GM11168 (cell line): ENCODE measurements around the gene CLASP1.
"Not testable (repeated sequence)": the region's sequence is repeated elsewhere in the genome, so short reads cannot be mapped to it uniquely, and the experiment has no call there.

ENCODE experiments used
- in situ Hi-C: fragments of 300-500 bp; cut with MboI; formaldehyde crosslinking; loops from one replicate; pipeline ENCODE4 v1.12.0; 2022; ENCODE audit warnings: low sequenced_read_pairs; ENCODE audit not compliant: unreplicated experiment

Gene CLASP1

DNA sequence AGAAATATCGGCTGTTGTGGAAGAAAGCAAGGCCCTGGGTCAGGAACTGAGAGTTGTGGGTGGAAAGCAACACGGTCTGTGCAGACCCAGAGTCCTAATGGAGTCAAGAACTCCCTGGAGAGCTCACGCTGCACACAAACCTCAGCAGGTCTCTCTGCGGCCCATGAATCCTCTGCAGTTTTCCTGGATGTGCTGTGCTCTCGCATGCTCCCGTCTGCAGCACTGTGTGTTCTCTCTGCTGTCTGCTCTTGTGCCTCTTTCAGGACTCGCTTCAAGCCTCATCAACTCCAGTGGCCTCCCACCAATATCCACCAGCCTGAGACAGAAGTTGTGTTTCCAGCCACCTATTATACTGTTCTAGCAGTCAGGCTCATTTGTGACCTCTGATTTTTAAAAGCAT lies 94.3 kb downstream of the CLASP1 start:
- in situ Hi-C loops: no loop called here

DNA sequence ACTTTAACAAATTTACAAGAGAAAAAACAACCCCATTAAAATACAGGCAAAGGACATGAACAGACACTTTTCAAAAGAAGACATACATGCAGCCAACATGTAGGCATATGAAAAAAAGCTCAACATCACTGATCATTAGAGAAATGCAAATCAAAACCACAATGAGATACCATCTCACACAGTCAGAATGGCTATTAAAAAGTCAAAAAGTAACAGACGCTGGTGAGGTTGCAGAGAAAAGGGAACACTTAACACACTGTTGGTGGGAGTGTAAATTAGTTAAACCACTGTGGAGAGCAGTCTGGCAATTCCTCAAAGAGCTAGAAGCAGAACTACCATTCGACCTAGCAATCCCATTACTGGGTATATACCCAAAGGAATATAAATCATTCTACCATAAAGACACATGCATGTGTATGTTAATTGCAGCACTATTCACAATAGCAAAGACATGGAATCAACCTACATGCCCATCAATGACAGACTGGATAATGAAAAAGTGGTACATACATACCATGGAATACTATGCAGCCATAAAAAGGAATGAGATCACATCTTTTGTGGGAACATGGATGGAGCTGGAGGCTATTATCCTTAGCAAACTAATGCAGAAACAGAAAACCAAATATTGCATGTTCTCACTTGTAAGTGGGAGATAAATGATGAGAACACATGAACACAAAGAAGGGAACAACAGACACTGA lies 96.6 kb downstream of the CLASP1 start:
- in situ Hi-C loops: not testable (repeated sequence)

DNA sequence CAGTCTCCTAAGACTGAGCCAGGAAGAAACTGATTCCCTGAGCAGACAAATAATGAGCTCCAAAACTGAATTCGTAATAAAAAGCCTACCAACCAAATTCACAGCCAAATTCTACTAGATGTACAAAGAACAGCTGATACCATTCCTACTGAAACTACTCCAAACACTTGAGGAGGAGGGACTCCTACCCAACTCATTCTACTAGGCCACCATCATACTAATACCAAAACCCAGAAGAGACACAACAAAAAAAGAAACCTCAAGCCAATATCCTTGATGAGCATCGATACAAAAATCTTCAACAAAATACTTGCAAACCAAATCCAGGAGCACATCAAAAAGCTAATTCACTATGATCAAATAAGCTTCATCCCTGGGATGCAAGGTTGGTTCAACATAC lies 98.6 kb downstream of the CLASP1 start:
- in situ Hi-C loops: no loop called here

DNA sequence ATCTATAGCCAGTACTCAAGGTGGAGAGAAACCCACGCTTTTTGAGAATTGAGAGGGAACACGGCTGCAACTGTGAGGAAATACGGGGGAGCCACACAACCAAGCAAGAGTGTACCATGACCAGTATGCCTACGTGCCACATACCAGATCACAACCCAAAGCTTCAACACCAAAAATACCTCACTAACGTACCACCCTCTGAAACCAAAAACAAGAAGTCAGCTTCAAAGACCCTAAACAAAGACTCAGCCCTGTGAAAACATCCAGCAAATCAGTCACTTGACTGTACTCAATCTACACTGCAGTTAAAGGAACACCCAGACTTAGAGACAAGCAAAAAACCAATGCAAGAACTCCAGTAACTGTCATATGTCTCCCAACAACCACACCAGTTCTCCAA lies 101.6 kb downstream of the CLASP1 start:
- in situ Hi-C loops: loop anchor here (5.0 to 10.0 kb wide), 2 partner anchors 35 to 97 kb away; partner anchors contain the start of gene CLASP1

DNA sequence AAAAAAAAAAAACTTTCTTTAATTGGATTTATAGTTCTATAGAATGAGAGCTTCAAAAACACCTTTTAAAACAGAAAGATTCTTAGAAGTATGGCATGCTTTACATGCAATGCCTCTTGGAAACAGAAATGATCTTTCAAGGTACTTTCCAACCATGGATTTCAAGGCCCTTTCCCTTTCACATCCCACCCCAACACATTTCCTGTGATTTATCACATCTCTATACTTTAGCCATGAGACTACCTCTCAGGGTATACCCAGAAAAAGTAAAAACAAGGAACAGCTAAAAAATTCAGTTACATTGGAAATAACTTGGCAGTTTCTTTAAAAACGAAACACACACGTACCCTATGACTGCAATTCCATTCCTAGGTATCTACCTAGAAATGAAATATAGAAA lies 103.3 kb downstream of the CLASP1 start:
- in situ Hi-C loops: loop anchor here (5.0 to 10.0 kb wide), 2 partner anchors 36 to 99 kb away; partner anchors contain the start of gene CLASP1

DNA sequence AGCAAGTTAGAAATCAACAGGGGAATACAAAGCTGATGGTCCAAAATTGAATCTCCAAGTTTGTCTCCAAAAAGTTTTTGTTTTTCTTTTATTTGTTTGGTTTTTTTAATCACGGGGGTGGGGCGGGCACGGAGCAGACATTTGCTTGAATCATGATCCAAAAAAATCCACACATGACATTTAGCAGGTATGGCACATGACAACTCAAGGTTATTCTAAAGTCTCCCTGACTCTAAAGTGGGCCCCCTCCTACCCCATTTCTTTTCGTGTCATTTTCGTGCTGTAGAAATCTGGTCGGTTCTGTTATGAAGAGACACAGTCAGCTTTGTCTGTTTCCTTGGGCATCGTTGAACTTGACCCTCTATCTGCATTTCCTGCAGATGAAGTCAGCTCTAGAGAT lies 104.0 kb downstream of the CLASP1 start:
- in situ Hi-C loops: loop anchor here (5.0 to 10.0 kb wide), 2 partner anchors 37 to 100 kb away; partner anchors contain the start of gene CLASP1

DNA sequence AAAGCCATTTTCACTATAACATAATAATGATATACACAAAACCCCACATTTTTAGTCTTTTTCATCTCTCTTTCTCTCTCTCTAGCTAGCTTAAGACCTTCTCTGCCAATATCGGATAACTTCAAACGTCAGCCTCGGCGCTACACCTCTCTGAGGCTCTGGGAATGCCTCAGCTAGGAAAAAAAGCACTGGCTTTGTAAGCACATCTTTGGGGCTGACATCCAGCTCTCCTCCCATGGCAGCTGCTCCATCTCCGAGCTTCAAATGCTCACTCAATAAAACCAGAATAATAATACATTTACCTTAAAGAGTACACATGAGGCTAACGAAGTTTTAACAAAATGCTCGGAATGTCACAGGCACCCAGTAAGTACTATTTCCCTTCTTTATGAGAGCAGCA lies 107.8 kb downstream of the CLASP1 start:
- in situ Hi-C loops: loop anchor here (10.0 kb wide), 1 partner anchor 103 kb away; the partner anchor contains the start of gene CLASP1

DNA sequence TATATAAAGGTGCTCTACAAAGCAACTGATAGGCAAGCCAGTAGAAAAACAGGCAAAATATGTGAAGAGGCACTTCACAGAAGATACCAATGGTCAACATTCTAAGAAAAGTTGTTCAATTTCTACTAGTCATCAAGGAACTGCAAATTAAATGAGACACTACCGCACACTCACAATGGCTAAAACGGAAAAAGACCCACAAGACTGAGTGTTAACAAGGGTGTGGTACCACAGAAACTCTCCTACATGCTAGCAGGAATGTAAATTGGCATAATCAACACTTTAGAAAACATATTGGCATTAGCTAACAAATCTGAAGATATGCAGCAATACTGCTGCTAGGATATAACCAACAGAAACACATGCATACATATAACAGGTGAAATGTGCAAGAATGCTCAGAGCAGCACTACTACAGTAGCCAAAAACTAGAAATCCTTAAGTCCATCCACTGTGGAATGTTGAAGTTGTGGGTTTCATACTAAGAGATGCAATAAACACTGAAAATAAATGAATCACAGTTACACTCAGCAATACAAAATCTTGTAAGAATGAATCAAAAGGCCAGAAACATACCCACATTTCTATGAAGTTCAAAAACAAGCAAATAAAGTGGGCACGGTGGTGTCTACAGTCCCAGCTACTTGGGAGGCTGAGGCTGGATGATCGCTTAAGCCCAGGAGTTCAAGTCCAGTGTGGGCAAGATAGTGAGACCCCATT lies 109.4 kb downstream of the CLASP1 start:
- in situ Hi-C loops: loop anchor here (5.0 to 10.0 kb wide), 2 partner anchors 105 to 172 kb away; partner anchors contain the start of gene CLASP1

DNA sequence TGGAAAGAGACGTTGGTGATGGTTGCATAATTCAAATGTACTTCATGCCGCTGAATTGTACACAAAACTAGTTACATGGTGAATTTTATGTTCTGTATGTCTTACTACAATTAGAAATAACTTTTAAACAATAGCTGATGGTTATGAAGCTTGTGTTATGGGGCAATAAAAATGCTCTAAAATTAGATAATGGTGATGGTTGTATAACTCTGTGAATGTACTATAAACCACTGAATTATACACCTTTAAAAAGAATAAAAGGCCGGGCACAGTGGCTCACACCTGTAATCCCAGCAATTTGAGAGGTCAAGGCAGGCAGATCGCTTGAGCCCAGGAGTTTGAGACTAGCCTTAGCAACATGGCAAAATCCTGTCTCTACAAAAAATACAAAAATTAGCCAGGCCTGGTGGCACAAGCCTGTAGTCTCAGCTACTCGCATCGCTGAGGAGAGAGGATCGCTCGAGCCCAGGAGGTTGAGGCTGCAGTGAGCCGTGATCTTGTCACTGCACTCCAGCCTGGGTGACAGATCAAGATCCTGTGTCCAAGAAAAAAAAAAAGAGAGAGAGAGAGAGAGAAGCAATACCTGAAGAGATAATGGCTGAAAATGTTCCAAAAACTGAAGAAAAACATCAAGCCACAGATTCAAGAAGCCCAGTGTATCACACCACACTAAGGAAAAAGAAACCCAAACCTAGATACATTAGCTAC lies 112.3 kb downstream of the CLASP1 start:
- in situ Hi-C loops: loop anchor here (5.0 kb wide), 1 partner anchor 175 kb away; no protein-coding TSS in a partner anchor

DNA sequence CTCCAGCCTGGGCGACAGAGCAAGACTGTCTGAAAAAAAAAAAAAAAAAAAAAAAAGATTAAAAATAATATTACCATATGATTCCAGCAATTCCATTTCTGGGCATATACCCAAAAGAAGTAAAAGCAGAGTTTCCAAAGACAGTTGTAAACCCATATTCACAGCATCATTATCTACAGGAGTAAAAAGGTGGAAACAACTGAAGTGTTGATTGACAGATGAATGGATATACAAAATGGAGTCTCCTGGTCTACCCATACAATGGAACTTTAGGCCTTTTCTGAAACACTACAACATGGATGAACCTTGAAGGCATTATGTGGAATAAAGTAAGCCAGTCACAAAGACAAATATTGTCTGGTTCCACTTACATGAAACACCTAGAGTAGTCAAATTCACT lies 112.9 kb downstream of the CLASP1 start:
- in situ Hi-C loops: loop anchor here (5.0 kb wide), 1 partner anchor 176 kb away; no protein-coding TSS in a partner anchor

DNA sequence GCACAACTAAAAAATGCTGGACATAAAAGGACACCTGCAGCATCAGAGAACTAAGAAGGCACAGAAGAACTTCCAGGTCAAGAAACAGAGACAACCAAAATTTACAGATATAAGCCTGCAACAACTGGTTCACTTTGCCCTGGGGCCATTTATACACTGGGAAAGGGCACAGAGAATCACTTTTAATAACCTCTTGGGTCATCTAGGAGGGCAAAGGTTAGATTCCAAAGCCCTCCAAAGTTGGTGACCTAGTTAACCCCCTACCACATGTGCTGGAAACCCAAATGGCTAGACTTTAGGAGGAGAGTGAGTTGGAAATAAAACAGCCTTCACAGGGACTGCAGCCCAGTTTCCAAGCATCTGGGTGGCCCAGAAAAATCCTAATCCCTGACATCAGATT lies 115.3 kb downstream of the CLASP1 start:
- in situ Hi-C loops: no loop called here

DNA sequence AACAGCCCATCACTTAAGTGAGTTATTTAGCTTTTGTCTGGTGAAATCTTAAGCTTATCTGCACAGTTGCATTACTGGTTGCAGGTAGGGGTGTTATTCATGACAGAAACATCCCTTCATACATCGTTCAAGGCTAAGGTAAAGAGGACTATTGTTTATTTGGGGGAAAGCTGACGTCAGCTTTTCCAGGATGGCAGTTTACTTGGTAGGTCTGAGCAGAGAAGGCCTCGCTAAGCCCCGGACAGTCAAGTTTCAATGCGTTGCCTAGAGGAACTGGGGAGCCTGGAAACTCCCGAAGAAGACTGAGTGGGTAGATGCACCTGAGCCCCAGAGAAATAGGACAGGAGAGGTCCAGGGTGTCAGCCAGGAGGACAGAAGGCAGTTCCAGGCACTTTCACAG lies 116.4 kb downstream of the CLASP1 start:
- in situ Hi-C loops: no loop called here

DNA sequence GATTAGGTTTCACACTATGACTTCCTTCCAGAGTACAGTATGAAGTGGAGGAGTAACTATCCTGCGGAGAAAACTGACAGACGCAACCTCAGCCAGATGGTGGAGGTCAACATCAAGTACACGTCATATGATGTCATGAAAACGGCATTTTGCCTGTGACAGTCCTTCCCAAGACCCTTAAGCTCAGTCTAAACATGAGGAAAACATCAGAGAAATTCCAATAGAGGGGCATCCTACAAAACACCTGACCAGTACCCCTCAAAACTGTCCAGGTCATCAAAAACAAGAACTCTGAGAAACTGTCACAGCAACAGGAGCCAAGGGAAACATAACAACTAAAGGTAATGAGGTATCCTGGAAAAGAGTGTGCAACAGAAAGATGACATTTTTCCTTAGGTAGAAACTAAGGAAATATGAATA lies 116.9 kb downstream of the CLASP1 start:
- in situ Hi-C loops: no loop called here

DNA sequence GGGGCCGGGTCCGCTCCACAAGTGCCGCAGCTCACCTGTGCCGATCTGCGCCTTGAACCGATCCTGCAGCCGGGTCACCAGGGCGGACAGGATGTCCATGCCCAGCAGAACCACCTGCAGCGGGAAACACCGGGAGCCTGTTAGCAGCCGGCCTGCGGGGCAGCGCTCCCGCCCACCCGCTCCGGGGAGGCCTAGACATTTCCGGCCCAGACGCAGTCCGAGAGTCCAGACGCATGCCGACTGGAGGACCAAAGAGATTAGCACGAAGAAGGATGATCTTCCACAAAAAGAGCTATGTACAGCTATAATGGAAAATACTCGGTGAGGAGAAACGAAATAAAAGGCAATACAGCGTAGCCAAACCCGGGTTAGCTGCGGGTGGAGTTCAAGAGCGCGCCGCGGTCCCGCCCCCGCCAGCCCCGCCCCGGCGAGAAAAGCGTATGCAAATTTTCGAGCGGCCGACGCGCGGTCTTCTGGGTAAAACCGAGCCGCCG lies 119.0 kb downstream of the CLASP1 start:
- in situ Hi-C loops: no loop called here

DNA sequence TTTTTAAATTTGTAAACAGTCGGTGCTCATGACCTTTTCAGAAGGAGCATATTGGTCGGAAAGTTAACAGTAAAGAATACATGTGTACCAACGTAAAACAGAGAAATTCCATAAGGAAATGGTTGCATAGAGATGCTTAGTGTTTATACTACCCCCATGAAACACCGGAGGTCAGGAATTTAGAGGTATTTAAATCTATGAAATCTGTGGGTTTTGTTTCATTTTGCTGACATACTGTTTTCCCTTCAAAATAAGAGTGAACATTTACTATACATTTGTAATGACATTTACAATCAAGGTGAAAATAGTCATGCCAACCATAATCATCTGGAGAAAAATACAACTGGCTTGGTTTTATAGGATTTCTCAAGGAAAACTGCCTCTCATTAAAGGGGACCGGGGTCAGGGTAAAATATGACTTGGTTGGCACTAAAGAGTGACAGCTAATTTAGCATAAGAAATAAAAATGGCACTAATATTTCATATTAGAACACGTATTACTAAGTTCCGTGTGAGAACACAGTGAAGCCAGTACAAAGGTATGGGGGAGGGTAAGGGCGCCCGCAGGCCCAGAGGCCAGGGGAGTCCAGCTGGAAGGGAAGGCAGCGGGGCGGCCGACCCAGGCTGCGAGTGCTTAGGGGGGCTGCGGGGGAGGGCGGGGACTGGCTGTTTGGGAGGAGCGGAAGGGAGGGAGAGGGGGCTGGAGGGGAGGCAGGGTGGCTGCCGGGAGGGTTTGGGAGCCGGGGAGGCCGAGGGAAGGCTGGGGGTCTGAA lies 119.6 kb downstream of the CLASP1 start:
- in situ Hi-C loops: no loop called here

DNA sequence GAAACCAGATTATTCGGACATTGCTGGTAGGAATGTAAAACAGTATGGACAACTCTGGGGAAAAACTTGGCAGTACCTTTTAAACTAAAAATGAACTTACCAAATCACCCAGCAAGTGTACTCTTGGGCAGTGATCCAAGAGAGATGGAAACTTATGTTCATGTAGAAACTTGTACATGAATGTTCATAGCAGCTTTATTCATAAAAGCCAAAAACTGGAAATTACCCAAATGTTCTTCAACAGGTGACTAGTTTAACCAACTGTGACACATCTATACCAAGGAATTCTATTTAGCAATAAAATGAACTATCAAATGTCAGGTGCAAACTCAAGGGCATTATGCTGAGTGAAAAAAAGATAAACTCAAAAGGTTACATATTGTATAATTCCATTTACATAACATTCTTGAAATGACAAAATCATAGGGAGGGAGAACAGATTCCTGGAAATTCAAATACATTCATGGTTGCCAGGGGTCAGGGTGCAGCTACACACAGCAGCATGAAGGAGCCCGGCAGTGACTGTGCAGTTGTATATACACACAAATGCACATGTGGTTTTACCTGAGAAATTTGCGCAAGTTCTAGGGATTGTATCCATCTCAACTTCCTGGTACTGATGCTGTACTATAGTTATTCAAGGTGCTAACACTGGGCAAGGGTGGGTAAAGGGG lies 122.1 kb downstream of the CLASP1 start:
- in situ Hi-C loops: no loop called here

DNA sequence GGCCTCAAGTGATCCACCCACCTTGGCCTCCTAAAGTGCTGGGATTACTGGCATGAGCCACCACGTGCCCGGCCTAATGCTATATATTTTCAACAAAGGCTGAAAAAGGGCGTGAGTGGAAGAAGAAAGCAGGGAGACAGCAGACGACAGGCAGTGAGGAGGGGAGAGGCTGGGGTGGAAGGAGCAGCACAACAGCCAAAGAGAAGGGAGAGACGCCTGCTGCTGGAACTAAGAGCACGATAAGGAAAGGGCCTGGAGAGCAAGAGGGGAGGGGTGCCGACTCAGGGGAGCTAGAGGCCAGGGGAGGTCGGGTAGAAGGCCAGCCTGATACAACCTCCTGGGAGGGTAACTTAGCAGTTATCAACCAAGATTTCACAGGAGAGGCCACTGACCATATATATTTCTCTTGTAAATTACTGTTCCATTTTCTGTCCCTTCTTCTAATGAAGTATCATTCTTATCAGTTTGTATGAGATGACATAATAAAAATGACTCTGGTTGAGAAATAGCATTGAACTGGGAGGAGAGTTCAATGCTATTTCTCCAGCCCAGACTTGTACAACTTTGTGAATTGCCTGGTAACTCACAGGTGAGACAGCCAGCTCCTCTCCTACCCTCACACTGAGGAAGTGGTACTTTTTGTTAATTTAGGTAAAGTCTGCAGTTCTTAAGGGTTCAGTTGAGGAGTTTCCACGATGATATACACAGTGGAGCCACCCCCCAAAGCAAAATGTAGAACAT lies 124.4 kb downstream of the CLASP1 start:
- in situ Hi-C loops: no loop called here

DNA sequence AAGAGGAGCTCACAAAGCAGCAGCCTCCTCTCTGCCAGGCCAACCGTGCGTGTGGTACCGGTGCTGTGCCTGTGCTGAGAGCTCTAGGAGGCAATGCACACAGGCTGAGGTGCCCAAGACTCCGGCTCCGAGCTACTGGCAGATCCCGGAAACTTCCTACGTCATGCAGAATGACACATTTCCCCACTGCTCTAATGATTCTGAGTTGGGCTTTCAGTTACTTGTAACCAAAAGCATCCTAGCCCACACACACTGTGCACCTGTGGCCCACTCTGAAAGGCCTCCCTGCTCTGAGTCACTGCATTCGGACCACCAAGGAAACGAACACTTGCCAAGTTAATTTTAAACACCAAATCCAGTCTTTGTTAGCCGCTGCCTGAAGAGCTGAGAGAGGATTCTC lies 127.9 kb downstream of the CLASP1 start:
- in situ Hi-C loops: no loop called here

DNA sequence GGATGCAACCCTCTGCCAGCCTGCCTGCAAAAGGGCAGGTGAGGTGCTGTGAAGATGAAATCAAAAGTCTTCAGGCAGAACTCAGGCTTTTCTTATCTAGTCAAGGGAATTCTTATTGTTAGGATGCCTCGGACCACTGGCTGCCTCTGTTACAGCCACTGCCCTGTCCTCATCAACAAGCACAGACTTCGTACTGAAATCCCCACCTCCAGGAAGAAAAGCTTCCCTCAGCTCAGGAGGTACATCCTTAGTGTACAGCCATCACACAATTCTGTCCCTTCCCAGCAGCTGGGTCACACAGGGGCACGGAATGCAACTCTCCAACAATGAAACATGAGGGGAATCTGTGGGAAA lies 128.6 kb downstream of the CLASP1 start:
- in situ Hi-C loops: no loop called here
